Measurements from ENCODE around the gene MARCHF3.
"Not testable (repeated sequence)": the region's sequence is repeated elsewhere in the genome, so short reads cannot be mapped to it uniquely, and the experiment has no call there.

MARCHF3 gene

DNA sequence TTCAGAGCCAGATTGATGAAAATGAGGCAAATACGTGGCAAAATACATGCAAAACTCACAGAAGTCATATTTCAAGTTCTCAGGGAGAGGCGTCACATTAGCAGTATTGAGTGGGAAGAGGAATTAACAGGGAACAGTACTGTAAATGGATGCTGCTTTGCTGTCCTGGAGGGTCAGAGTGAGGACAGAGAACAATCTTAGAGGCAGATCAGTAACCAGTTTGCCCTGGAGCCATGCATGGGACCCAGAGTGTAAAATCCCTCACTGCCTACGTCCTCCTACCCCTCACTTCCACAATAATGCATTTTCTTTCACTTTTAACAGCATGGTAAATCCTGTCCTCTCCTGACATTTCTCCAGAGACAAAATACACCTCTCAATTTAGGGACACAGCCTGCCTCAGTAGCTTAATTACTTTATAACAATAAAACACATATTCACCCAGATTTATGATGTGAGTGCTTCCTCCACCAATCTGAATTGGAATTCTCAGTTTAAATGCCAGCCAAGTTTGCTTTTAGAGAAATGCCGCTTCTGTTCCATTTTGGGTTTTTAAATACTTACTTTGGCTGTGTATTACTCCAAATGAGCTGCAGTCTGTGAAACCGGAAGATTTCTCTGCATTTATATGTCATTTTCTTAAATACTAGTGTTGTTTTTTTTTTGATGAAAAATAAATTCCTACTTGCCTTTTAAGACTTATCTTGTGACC is 183.5 kb downstream of the MARCHF3 start:
- DNase-seq (ENCODE audit: low spot score) = no peak
- TF ChIP-seq, protein P1, sequence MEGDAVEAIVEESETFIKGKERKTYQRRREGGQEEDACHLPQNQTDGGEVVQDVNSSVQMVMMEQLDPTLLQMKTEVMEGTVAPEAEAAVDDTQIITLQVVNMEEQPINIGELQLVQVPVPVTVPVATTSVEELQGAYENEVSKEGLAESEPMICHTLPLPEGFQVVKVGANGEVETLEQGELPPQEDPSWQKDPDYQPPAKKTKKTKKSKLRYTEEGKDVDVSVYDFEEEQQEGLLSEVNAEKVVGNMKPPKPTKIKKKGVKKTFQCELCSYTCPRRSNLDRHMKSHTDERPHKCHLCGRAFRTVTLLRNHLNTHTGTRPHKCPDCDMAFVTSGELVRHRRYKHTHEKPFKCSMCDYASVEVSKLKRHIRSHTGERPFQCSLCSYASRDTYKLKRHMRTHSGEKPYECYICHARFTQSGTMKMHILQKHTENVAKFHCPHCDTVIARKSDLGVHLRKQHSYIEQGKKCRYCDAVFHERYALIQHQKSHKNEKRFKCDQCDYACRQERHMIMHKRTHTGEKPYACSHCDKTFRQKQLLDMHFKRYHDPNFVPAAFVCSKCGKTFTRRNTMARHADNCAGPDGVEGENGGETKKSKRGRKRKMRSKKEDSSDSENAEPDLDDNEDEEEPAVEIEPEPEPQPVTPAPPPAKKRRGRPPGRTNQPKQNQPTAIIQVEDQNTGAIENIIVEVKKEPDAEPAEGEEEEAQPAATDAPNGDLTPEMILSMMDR (IDR thresholded peaks at IDR 0.05; ENCODE audit: extremely low read depth, missing control alignments) = no peak

GRCh38 chr5:126846344-126846743 is 184.0 kb downstream of the MARCHF3 start:
- DNase-seq (ENCODE audit: low spot score) = no peak
- TF ChIP-seq, protein P1 (IDR thresholded peaks at IDR 0.05; ENCODE audit: extremely low read depth, missing control alignments) = no peak

- peak; percentile 79 for DNase-seq (ENCODE audit: low spot score)
Observed at GRCh38 chr5:126845470-126846070, 184.8 kb downstream of the MARCHF3 start.

- DNase-seq (ENCODE audit: low spot score) = not testable (repeated sequence)
Observed at GRCh38 chr5:126843375-126843774, 187.0 kb downstream of the MARCHF3 start.

GRCh38 chr5:126839407-126839806 is 191.0 kb downstream of the MARCHF3 start:
- DNase-seq (ENCODE audit: low spot score) = not testable (repeated sequence)

- TF ChIP-seq, protein P1 (IDR thresholded peaks at IDR 0.05; ENCODE audit: extremely low read depth, missing control alignments) = no peak
- DNase-seq (ENCODE audit: low spot score) = no peak
Observed at GRCh38 chr5:126837906-126838539, 192.3 kb downstream of the MARCHF3 start.

- no peak for DNase-seq (ENCODE audit: low spot score)
Observed at GRCh38 chr5:126837242-126837641, 193.1 kb downstream of the MARCHF3 start.

DNA sequence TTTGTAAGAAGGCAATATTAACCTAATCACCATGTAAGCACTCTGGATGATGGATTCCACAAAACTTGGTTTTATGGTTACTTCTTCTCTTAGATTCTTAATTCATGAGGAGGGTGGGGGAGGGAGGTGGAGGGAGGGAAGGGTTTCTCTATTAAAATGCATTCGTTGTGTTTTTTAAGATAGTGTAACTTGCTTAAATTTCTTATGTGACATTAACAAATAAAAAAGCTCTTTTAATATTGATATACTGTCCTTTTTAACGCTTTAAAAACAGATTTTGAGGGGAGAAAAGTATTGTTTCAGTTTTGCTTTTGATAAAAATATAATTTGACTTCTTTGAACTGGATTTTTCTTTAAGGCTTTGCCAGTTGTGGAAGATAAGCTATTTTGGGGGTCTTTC is 193.6 kb downstream of the MARCHF3 start:
- TF ChIP-seq, protein P1 (IDR thresholded peaks at IDR 0.05; ENCODE audit: extremely low read depth, missing control alignments) = no peak

More at GRCh38 chr5:126837242-126837641, 193.1 kb downstream of the MARCHF3 start:
- TF ChIP-seq, protein P1 (IDR thresholded peaks at IDR 0.05; ENCODE audit: extremely low read depth, missing control alignments) = no peak

DNA sequence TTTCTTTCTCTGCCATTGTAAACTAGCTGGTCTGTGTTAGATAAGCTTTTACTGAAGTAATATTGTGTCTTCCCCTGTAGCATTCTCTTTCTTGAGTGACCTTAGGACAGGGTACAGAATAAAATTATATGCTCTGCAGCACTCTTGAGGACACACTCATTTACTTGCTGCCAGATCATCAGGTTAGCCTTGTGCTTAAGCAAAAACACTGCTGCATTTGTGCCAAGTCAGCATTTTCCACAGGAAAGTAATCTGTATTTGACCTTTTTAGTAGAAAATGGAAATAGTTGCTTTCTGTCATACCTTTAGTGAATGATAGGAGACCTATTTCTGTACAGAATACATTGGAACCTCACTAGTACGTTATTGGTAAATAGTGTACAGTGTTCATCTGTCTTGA is 199.2 kb downstream of the MARCHF3 start:
- TF ChIP-seq, protein P1 (IDR thresholded peaks at IDR 0.05; ENCODE audit: extremely low read depth, missing control alignments) = no peak
- no peak for DNase-seq (ENCODE audit: low spot score)

More for the DNA sequence above, 193.6 kb downstream of the MARCHF3 start:
- no peak for DNase-seq (ENCODE audit: low spot score)

Data from GM20000 (cell line).